ENCODE measurements around the gene PALB2. TPM values are rescaled to one million over a fixed set of nuclear protein-coding genes. Genes with fewer than 3 reads are reported as not detected.
A peak's percentile ranks its signal among the peaks of the same experiment; 100 is the strongest.

PALB2 gene
- total and polyA plus RNA-seq, 9 of the 15 experiments (the other 6 are each of a cell fraction or from before 2014, with no cell fraction given), result 7.0 to 25.8 (median 15.2) TPM

DNA sequence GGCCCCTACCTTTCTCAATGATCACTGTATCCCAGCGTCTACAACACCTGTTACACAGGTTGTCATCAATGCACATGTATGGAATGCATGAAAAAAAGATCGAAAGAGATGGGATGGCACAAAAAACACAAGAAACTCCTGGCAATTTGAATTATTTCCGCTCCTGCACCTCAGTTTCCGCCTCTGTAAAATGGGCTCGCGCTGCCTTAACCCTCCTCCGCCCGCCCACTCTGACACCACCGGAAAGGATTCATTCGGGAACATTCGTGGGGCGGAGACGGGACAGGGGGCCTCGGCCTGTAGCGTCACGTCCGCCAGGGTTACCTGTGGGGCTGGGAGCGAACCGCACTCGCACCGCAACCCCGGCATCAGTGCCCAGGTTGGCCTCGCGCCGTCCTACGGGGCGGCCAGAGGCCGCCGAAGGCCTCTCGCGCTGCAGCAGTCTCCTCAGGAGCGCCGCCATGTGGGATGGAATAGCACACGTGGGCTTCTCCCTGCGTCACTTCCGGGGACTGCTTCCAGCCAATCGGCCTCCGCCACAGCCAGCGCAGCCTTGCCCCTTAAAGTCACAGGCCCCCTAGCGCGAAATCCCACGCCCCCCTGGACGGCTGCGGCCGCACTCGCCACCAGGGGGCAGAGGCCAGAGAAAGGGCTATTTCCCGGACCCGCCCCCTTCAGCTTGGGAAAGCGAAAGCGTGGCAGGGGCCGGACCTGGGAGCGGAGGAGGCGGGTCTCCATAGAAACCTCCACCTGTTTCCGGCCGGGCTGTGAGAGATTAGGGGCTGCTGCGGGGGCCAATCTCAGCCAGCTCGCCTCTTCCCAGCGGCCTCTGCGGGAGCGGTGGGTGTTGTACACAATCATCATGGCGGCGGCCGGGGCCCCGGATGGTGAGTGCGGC lies 84.0 kb downstream of the PALB2 start, which contains the start of the genes EARS2 and UBFD1 (continued):
- peak; percentile 77 to 97 (median 93) for TF ChIP-seq YY1 (IDR thresholded peaks at IDR 0.05; ENCODE audit: borderline replicate concordance in 1 of 3, control insufficient read depth in 1 of 3, extremely low read depth in 1 of 3, insufficient read depth in 3 of 3, insufficient read length in 1 of 3, insufficient replicate concordance in 2 of 3, low read depth in 1 of 3, low read length in 2 of 3)
- no peak for TF ChIP-seq ZNF445 (CRISPR knock-in tag; IDR thresholded peaks at IDR 0.05; ENCODE audit: low read depth)
- TF ChIP-seq E2F6 (IDR thresholded peaks at IDR 0.05; ENCODE audit: borderline replicate concordance in 1 of 2, extremely low read depth in 1 of 2, insufficient read depth in 1 of 2, insufficient read length in 1 of 2, low read depth in 1 of 2, low read length in 1 of 2, poor library complexity in 1 of 2, severe bottlenecking in 1 of 2), result peak; percentile 74 to 82
- no peak for TF ChIP-seq SMARCA4 (IDR thresholded peaks at IDR 0.05)
- TF ChIP-seq SMARCA5 (IDR thresholded peaks at IDR 0.05), result peak; percentile 100
- TF ChIP-seq ZNF780A (CRISPR knock-in tag; IDR thresholded peaks at IDR 0.05), result no peak
- TF ChIP-seq, protein P1, sequence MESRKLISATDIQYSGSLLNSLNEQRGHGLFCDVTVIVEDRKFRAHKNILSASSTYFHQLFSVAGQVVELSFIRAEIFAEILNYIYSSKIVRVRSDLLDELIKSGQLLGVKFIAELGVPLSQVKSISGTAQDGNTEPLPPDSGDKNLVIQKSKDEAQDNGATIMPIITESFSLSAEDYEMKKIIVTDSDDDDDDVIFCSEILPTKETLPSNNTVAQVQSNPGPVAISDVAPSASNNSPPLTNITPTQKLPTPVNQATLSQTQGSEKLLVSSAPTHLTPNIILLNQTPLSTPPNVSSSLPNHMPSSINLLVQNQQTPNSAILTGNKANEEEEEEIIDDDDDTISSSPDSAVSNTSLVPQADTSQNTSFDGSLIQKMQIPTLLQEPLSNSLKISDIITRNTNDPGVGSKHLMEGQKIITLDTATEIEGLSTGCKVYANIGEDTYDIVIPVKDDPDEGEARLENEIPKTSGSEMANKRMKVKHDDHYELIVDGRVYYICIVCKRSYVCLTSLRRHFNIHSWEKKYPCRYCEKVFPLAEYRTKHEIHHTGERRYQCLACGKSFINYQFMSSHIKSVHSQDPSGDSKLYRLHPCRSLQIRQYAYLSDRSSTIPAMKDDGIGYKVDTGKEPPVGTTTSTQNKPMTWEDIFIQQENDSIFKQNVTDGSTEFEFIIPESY (CRISPR knock-in tag; IDR thresholded peaks at IDR 0.05), result no peak
- TF ChIP-seq HDAC2 (IDR thresholded peaks at IDR 0.05), result peak; percentile 99
- TF ChIP-seq, protein P2, sequence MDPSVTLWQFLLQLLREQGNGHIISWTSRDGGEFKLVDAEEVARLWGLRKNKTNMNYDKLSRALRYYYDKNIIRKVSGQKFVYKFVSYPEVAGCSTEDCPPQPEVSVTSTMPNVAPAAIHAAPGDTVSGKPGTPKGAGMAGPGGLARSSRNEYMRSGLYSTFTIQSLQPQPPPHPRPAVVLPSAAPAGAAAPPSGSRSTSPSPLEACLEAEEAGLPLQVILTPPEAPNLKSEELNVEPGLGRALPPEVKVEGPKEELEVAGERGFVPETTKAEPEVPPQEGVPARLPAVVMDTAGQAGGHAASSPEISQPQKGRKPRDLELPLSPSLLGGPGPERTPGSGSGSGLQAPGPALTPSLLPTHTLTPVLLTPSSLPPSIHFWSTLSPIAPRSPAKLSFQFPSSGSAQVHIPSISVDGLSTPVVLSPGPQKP (CRISPR knock-in tag; IDR thresholded peaks at IDR 0.05), result no peak
- TF ChIP-seq RBM25 (IDR thresholded peaks at IDR 0.05; ENCODE audit: low read depth, low read length, severe bottlenecking), result peak; percentile 97
- TF ChIP-seq CUX1 (CRISPR knock-in tag; IDR thresholded peaks at IDR 0.05), result no peak

All from K562 (cell line).